Measurements from ENCODE around the gene HS3ST2. TPM values are rescaled to one million over a fixed set of nuclear protein-coding genes. Genes with fewer than 3 reads are reported as not detected.
A peak's percentile ranks its signal among the peaks of the same experiment; 100 is the strongest.

Gene HS3ST2
- not detected for polyA plus RNA-seq (ENCODE audit: low read depth in 6 of 6)

GRCh38 chr16:22813948-22814710 lies at the start of gene HS3ST2:
HS3ST2 (plus strand) TSS chr16:22814162; CDS start chr16:22814611, 449 bp downstream.
- Mint-ChIP-seq H3K4me1 (peaks cover 6 to 9% (median 8%) of the 10 kb centered on the region in 3 donors), H3K4me3 (peak within 1 kb of the TSS in 5 of 8 donors; percentile 15 to 63 (median 49)), H3K9me3 (peaks cover 2 to 7% (median 4%) of the 10 kb centered on the region in 7 donors), H3K36me3 (no peaks in the 10 kb centered on the region), H3K27me3 (peaks cover 37 to 59% (median 56%) of the 10 kb centered on the region in 3 donors), H3K27ac (peak within 1 kb of the TSS in 1 of 6 donors; percentile 47)
- no peak for DNase-seq
- ATAC-seq (ENCODE audit: low read depth in 2 of 2), result no peak

GRCh38 chr16:22764662-22765327 lies 49.2 kb upstream of the HS3ST2 start:
- H3K4me1 Mint-ChIP-seq, result no peaks in the 10 kb centered on the region
- H3K4me3 Mint-ChIP-seq, result no peak overlapping the region
- peaks cover 26 to 34% (median 26%) of the 10 kb centered on the region in 3 donors for H3K27me3 Mint-ChIP-seq
- no peaks in the 10 kb centered on the region for H3K36me3 Mint-ChIP-seq
- no peak overlapping the region for H3K27ac Mint-ChIP-seq
- ATAC-seq (ENCODE audit: low read depth in 2 of 2), result no peak
- no peak for DNase-seq
- peaks cover 0 to 11% (median 3%) of the 10 kb centered on the region in 7 donors for H3K9me3 Mint-ChIP-seq

DNA sequence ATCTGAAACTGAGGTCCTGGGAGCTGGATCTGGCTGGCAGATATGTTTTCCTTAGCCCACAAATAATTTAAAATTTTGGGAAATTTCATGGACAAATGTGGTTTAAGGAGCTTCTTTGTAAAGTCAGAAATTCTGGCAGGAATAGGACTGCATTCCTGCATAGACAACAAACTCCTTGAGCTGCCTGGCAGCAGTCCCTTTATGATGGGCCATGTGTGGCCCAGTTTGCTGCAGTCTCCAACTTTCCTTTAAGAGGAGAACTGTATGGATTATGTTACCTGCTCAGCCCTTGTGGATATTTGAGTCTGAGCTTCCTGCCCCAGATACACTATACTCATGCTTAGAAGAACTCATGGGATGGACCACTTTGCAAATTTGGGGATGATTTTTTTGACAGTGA lies 48.5 kb upstream of the HS3ST2 start:
- Mint-ChIP-seq H3K36me3 (no peaks in the 10 kb centered on the region), H3K9me3 (peaks cover 0 to 11% (median 5%) of the 10 kb centered on the region in 7 donors), H3K27ac (no peak overlapping the region), H3K4me1 (no peaks in the 10 kb centered on the region), H3K27me3 (peaks cover 29 to 41% (median 33%) of the 10 kb centered on the region in 3 donors), H3K4me3 (no peak overlapping the region)
- ATAC-seq (ENCODE audit: low read depth in 2 of 2), result no peak
- DNase-seq, result no peak

DNA sequence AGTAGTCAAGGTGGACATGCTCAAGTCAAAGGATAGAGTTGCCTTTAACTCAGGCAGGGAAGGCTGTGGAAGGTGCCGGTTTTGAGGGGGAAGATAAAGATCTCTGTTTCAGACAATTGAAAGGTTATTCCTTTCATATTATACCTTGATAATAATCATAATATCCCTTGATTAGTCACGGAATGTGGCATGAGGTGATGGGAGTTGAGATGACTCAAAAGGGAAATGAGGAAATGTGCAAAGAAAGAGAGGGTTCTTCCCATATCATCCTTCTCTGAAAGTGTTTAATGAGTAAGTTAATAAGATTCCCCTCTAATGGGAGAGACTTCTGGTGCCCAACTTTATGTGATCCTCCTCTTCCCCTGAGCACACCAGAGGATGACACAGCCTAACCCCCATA lies 43.1 kb upstream of the HS3ST2 start:
- Mint-ChIP-seq H3K9me3 (peaks cover 0 to 19% (median 9%) of the 10 kb centered on the region in 7 donors), H3K27me3 (peaks cover 29 to 49% (median 40%) of the 10 kb centered on the region in 3 donors), H3K4me1 (no peaks in the 10 kb centered on the region), H3K27ac (no peak overlapping the region), H3K36me3 (no peaks in the 10 kb centered on the region), H3K4me3 (no peak overlapping the region)
- DNase-seq (no peak), ATAC-seq (ENCODE audit: low read depth in 2 of 2) (no peak)

DNA sequence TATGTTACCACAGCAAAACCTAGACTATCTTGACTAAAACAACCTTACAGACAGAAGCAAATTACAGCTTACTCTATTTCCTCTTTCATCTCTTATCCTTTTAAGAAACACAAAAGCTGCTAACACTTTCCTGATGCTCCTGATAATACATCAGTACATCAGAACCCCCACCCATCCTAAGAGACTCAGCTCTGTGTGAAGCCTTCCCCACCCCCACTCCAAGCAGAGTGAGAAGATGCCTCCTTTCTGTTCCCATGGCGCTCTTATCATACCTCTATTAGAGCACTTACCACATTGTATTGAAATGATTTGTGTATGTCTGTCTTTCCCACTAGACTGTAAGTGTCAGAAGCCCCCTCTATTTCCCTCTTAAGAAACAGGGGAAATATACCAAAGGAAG lies 42.4 kb upstream of the HS3ST2 start:
- no peaks in the 10 kb centered on the region for H3K4me1 Mint-ChIP-seq
- no peak overlapping the region for H3K27ac Mint-ChIP-seq
- peaks cover 0 to 19% (median 9%) of the 10 kb centered on the region in 7 donors for H3K9me3 Mint-ChIP-seq
- no peaks in the 10 kb centered on the region for H3K36me3 Mint-ChIP-seq
- ATAC-seq (ENCODE audit: low read depth in 2 of 2), result no peak
- no peak overlapping the region for H3K4me3 Mint-ChIP-seq
- peaks cover 29 to 55% (median 47%) of the 10 kb centered on the region in 3 donors for H3K27me3 Mint-ChIP-seq
- DNase-seq, result no peak

GRCh38 chr16:22775220-22775922 lies 38.6 kb upstream of the HS3ST2 start:
- DNase-seq, result no peak
- peaks cover 0 to 8% (median 6%) of the 10 kb centered on the region in 7 donors for H3K9me3 Mint-ChIP-seq

GRCh38 chr16:22781480-22781879 lies 32.5 kb upstream of the HS3ST2 start:
- DNase-seq (no peak), ATAC-seq (ENCODE audit: low read depth in 2 of 2) (no peak)
- Mint-ChIP-seq H3K9me3 (peaks cover 0 to 7% (median 0%) of the 10 kb centered on the region in 7 donors), H3K4me3 (no peak overlapping the region), H3K27me3 (peaks cover 13 to 43% (median 37%) of the 10 kb centered on the region in 3 donors), H3K4me1 (no peaks in the 10 kb centered on the region), H3K36me3 (peaks cover 0 to 6% of the 10 kb centered on the region in 2 donors), H3K27ac (peak overlapping the region in 1 of 6 donors; percentile 17)

More at GRCh38 chr16:22775220-22775922, 38.6 kb upstream of the HS3ST2 start:
- peaks cover 0 to 6% of the 10 kb centered on the region in 2 donors for H3K36me3 Mint-ChIP-seq
- H3K27me3 Mint-ChIP-seq, result peaks cover 22 to 51% (median 46%) of the 10 kb centered on the region in 3 donors
- H3K4me3 Mint-ChIP-seq, result no peak overlapping the region
- ATAC-seq (ENCODE audit: low read depth in 2 of 2), result no peak
- H3K27ac Mint-ChIP-seq, result no peak overlapping the region
- H3K4me1 Mint-ChIP-seq, result no peaks in the 10 kb centered on the region

- Mint-ChIP-seq H3K4me3 (no peak overlapping the region), H3K27me3 (peaks cover 5 to 41% (median 29%) of the 10 kb centered on the region in 3 donors), H3K36me3 (peaks cover 0 to under 1% of the 10 kb centered on the region in 2 donors), H3K4me1 (no peaks in the 10 kb centered on the region), H3K9me3 (peaks cover 0 to 7% (median 0%) of the 10 kb centered on the region in 7 donors), H3K27ac (no peak overlapping the region)
- ATAC-seq (ENCODE audit: low read depth in 2 of 2) (no peak), DNase-seq (no peak)
These were observed 31.6 kb upstream of the HS3ST2 start for GRCh38 chr16:22782314-22782713.

GRCh38 chr16:22784690-22785214 lies 29.2 kb upstream of the HS3ST2 start:
- no peak overlapping the region for H3K4me3 Mint-ChIP-seq
- H3K4me1 Mint-ChIP-seq, result no peaks in the 10 kb centered on the region
- DNase-seq, result no peak
- ATAC-seq (ENCODE audit: low read depth in 2 of 2), result no peak
- peaks cover 0 to 4% (median 0%) of the 10 kb centered on the region in 7 donors for H3K9me3 Mint-ChIP-seq
- H3K27ac Mint-ChIP-seq, result no peak overlapping the region
- H3K36me3 Mint-ChIP-seq, result no peaks in the 10 kb centered on the region
- H3K27me3 Mint-ChIP-seq, result peaks cover 8 to 38% (median 27%) of the 10 kb centered on the region in 3 donors

DNA sequence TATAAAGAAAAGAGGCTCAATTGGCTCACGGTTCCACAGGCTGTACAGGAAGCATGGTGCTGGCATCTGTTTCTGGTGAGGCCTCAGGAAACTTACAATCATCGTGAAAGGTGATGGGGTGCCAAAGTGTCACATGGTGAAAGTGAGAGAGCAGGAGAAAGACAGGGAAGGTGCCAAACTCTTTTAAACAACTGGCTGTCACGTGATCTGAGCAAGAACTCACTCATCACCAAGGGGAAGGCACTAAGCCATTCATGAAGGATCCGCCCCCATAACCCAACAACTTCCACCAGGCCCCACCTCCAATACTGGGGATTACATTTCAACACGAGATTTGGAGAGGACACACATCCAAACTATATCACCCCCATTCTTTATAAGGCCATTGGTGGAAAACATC lies 28.4 kb upstream of the HS3ST2 start:
- no peaks in the 10 kb centered on the region for H3K36me3 Mint-ChIP-seq
- H3K4me1 Mint-ChIP-seq, result no peaks in the 10 kb centered on the region
- H3K4me3 Mint-ChIP-seq, result no peak overlapping the region
- H3K9me3 Mint-ChIP-seq, result peaks cover 0 to 4% (median 0%) of the 10 kb centered on the region in 7 donors
- H3K27ac Mint-ChIP-seq, result no peak overlapping the region
- ATAC-seq (ENCODE audit: low read depth in 2 of 2) (no peak), DNase-seq (no peak)
- peaks cover 8 to 36% (median 27%) of the 10 kb centered on the region in 3 donors for H3K27me3 Mint-ChIP-seq

- DNase-seq, result no peak
- H3K4me1 Mint-ChIP-seq, result no peaks in the 10 kb centered on the region
These were observed 27.7 kb upstream of the HS3ST2 start for GRCh38 chr16:22786284-22786683.

GRCh38 chr16:22786691-22787090 lies 27.3 kb upstream of the HS3ST2 start:
- no peak for ATAC-seq (ENCODE audit: low read depth in 2 of 2)
- H3K4me1 Mint-ChIP-seq, result no peaks in the 10 kb centered on the region
- no peaks in the 10 kb centered on the region for H3K36me3 Mint-ChIP-seq
- no peak overlapping the region for H3K4me3 Mint-ChIP-seq
- no peak for DNase-seq
- H3K27me3 Mint-ChIP-seq, result peaks cover 8 to 36% (median 22%) of the 10 kb centered on the region in 3 donors
- H3K9me3 Mint-ChIP-seq, result peaks cover 0 to 4% (median 0%) of the 10 kb centered on the region in 7 donors
- H3K27ac Mint-ChIP-seq, result no peak overlapping the region

More at GRCh38 chr16:22786284-22786683, 27.7 kb upstream of the HS3ST2 start:
- H3K4me3 Mint-ChIP-seq, result no peak overlapping the region
- H3K9me3 Mint-ChIP-seq, result peaks cover 0 to 4% (median 0%) of the 10 kb centered on the region in 7 donors
- peaks cover 8 to 36% (median 22%) of the 10 kb centered on the region in 3 donors for H3K27me3 Mint-ChIP-seq
- H3K27ac Mint-ChIP-seq, result no peak overlapping the region
- H3K36me3 Mint-ChIP-seq, result no peaks in the 10 kb centered on the region
- no peak for ATAC-seq (ENCODE audit: low read depth in 2 of 2)
